HG03175 (cell line): ENCODE data around the gene KRTAP10-4.
"Not testable (repeated sequence)": the region's sequence is repeated elsewhere in the genome, so short reads cannot be mapped to it uniquely, and the experiment has no call there.

Experiments
- ATAC-seq: cut with Tn5 transposase; IDR thresholded peaks from one replicate; pipeline ENCODE4 v1.9.1; 2021; ENCODE audit warnings: mild to moderate bottlenecking, moderate library complexity; ENCODE audit not compliant: unreplicated experiment

The KRTAP10-4 gene

DNA sequence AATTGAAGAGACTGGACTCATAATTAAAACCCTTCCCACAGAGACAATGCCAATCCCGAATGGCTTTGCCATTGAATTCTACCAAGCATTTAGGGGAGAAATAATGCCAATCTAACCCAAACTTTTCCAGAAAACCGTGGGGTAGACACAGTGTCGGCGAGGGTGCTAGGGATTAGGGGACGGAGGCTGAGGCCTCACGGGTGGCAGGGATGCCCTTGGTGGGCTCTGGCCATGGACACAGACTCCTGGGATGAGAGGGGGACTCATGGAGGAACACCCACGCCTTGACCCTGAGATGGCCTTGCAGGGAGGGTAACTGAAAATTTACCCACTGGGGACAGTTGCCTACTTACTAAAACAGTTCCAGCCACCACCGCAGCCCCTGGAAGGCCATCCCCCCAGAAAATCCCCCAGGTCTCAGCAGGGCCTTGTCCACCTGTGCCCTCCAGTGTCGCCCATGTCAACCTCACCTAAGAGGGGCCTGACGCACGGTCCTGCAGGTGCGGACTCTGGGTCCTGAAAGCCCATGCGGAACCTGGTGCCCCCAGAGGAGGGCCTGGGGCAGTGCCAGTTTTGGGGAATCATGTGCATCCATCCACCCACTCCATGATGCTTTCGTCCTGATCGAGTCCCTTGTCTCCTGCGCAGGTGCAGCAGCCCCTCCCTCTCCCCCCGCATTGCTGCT is 5.0 kb downstream of the KRTAP10-4 start:
- no peak for ATAC-seq

DNA sequence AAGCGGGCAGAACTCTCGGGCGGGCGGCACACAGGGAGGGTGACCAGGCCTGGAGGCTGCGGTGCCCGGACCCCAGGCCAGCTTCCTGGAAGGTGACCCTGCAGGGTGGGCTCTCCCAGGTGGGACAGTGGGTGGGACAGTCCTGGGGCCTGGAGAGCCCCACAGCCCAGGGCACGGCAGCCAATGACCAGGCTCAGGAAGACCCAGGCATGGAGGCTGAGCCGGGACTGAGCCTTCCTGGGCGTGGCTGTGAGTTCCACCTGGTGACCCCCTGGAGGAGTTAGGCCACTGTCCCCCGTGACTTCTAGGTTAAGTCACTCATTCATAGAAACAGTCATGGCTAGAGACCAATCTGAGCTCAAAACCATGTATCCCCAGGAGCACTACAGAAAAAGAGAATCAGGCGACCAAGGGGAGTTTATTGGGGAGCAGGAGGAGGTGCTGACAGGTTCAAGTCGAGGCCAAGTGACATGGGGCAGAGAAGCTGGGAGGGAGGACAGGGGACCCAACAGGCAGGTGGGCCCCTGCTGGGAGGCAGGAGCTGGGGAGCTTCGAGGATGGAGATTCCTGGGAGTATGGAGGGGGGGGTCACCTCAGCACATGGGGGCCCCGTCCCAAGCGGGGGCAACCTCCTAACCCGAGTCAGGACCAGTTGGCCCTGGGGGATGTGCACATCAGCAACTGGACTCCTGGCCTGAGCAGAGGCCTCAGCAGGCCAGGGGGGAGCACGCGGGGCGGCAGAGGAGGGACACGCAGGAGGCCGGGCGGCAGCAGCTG is 5.7 kb downstream of the KRTAP10-4 start:
- no peak for ATAC-seq

DNA sequence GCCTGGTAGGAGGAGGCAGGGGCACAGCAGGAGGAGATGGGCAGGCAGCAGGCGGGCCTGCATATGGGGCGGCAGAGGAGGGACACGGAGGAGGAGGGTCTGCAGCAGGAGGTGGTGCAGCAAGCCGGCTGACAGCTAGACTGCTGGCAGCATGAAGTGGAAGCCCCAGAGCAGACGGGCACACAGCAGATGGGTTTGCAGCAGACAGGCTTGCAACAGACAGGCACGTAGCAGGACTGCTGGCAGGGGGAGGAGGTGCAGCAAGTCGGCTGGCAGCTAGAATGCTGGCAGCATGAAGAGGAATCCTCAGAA is 6.3 kb downstream of the KRTAP10-4 start:
- no peak for ATAC-seq

DNA sequence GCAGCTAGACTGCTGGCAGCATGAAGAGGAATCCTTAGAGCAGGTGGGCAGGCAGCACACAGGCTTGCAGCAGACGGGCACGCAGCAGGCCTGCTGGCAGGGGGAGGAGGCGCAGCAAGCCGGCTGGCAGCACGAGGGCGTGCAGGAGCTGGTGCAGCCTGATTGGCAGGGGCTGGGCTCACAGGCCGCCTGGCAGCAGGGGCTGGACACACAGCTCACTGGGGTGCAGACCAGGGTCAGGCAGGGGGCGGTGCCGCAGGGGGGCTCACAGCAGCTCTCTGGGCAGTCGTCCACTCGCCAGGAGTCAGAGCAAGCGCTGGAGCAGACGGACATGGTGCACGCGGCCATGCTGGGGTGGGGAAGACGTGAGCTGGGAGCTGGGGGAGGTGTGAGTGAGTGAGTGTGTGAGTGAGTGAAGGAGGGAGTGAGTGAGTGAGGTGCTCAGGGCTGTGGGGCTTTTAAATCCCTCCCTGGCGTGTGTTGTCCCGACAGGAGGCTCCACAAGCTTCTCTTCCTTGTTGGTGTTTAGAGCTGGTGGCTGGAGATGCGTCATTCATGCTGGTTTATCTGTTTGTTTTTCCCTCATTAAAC is 6.8 kb downstream of the KRTAP10-4 start, which contains the start of gene KRTAP10-5:
TSS of gene KRTAP10-5 (minus strand) at position 374 of the 591 bp plus-strand sequence. CDS start at position 348, 26 bp downstream.
- ATAC-seq, result not testable (repeated sequence)

DNA sequence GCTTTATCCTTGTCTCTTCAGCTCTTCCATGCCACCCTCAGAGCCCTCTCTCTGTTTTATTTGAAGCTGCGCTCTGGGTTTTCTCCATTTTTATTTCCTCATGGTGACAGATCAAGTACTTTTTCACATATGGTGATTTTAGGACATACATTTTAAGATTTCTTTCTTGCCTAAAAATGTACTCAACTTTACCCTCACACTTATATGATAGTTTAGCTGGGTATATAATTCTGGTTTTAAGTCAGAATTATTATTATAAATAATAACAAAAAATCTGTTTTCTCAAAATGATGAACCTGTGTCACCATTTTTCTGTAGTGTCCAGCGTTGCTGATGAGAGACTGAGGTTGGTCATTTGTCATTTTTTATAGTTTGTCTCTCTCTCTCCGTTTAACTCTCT is 7.6 kb downstream of the KRTAP10-4 start:
- no peak for ATAC-seq

DNA sequence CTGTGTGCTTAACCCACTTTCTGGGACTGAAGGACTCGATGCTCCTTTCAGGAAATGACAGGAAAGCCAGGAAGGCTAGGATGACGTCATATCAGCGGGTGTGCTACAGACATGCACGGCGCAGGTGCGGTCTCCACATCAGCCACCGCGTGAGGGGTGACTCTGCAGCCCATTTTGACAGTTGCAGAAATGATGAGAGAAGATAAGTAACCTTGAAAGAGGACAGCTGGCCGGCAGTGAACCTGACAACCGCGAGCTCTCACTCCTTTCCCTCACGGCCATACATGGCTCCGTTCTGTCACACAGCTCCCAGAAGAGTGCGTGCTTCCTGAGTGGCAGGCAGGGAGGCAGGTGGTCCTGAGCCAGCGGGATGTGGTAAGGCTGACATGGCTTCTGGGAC is 8.5 kb downstream of the KRTAP10-4 start:
- ATAC-seq, result no peak

DNA sequence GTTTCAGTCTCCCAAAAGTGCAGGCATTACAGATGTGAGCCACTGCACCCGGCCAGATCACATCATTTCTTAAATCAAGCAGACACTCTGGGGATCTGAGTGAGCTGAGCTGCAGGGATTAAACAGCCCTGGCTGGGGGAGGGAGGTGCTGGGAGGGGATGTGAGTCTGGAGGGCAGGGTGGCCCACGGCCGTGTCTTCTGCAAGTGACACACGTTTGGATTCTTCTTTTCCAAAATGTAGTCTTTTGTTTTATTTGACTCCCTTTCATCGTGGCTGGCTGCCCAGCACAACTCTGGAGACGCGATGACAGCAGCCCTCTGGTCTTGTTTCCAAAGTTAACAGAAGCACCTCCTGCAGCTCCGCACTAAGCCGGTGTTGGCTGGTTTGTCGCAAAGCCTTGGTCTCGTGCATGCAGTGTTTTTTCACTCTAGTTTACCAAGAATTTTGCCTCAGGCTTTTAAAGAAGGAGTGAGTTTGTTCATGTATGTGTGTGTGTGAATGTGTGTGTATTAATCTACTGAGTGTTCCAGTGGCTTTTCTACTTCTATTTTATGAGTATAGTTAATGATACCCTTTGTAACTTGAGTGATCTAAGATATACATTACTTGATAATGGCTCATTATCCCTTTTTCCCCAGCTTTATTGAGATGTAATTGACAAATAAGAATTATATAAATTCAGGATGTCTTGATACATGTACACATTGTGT is 9.7 kb downstream of the KRTAP10-4 start:
- no peak for ATAC-seq

DNA sequence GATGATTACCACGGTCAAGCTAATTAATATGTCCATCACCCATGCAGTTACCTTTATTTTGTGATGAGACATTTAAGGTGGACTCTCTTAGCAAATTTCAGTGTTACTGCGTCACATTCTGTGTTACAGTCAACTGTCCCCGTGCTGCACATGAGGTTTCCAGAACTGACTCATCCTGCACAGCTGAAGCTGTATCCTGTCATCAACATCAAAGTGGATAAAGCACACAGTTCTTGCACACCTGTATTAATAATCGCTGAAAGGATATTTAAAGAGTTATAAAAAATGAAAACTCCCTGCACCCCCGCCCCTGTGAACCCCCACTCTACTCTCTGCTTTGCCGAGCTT is 10.2 kb downstream of the KRTAP10-4 start:
- no peak for ATAC-seq

DNA sequence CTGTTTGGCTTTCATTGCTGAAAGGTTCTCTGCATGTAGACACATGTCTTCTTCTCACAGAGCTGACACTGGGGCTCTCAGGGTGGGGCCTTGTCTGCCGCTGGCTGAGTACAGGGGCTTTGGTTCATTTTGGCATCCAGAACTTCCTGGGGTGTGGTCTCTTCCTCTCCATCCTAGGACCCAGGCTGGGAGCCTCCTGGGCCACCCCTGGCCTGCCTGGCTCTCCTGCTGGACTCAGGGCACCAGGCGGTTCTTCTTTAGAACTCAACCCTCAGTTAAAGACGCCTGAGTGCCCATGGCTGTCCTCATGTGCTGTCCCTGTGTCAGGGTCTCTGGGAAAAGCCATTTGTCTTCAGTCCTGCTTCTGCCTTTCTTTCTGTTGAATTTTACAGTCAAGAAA is 12.4 kb downstream of the KRTAP10-4 start:
- ATAC-seq, result no peak

DNA sequence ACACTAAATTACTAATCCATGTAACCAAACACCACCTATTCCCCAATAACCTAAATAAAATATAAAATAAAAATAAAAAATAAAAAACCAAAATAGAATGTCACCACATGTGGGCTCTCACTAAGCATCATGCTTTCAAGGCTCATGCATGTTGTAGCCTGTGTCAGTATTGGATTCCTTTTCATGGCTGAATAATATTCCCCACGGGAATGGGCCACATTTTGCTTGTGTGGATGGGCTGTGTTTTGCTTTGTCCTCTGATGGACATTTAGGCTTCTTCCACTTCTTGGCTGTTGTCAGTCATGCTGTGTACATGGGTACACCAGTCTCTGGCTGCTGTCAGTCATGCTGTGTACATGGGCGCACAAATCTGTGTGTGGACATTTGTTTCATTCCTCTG is 15.6 kb downstream of the KRTAP10-4 start:
- no peak for ATAC-seq

DNA sequence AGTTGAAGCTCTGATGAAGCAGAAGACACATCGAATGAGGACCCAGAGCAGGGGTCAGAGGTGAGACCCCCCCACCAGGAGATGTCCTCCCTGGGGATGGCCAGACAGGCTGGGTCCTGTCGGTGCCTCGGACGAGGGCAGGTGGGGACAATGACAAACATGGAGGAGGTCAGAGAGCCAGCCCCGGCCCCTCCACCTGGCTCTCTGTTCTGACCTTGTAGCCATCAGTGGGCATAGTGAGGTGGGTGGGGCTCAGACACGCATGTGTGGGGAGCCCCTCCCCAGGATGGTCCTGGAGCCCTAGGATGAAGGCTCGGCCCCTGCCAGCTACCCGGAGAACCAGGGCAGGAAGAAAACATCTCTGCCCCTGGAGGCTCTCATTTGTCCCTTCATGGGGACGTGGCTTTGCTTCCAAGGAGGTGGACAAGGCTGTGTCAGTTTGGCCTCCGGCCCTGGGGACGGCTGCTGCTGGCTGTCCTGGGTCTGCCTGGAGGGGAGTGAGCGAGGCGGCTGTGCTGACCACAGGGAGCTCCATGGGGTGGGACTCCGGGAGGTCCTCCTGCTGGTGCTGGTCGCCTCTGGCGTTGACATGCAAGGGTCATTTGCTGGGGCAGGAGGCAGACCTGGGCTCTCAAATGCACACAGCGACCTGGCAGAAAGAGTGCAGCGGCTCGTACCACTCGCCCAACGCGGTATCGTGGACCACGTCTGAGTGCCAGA is 16.2 kb downstream of the KRTAP10-4 start:
- no peak for ATAC-seq

DNA sequence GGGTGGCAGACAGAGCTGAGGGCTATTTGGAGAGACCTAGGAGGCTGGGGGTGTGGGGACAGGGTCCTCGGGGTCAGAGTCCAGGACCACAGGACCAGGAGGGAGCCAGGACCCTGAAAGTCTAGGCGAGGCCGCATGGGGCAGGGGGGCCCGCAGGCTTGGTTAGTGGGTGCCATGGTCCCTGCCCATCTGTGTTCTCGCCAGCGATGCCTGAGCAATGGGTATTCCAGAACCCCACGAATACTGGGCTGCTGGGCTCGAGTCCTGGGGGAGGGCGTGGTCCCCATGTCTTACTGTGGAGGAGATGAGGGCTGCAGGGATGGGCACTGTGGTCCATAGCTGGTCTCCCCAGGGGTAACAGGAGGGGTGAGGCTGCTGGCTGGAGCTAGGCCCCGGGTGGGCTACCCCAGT is 16.8 kb downstream of the KRTAP10-4 start:
- no peak for ATAC-seq

DNA sequence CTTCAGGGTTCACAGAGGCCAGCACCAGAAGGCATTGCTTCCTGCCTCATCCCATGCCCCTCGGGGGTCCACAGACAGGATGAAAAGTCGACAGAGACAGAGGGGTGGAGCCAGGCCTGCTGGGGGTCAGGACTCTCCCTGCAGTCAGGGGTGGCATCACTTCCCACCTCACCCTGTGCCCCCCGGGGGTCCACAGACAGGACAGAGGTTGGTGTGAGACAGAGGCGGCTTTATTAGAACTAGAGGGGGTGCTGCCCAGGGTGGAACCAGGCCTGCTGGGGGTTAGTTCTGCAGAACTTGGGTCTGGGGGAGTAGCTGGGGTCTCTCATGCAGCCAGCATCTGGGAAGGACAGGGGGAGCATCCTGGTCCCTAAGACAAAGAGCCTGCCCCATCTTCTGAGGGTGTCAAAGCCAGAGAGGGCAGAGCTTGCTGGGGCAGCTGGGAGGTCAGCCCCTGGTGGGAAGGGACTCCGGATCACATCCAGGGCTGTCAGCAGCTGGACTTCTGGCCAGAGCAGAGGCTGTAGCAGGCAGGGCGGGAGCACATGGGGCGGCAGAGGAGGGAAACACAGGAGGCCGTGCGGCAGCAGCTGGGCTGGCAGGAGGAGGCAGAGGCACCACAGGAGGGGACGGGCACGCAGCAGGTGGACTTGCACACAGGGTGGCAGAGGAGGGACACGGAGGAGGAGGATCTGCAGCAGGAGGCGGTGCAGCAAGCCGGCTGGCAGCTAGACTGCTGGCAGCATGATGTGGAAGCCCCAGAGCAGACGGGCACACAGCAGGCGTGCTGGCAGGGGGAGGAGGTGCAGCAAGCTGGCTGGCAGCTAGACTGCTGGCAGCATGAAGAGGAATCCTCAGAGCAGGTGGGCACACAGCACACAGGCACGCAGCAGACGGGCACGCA is 17.6 kb downstream of the KRTAP10-4 start:
- ATAC-seq, result not testable (repeated sequence)

DNA sequence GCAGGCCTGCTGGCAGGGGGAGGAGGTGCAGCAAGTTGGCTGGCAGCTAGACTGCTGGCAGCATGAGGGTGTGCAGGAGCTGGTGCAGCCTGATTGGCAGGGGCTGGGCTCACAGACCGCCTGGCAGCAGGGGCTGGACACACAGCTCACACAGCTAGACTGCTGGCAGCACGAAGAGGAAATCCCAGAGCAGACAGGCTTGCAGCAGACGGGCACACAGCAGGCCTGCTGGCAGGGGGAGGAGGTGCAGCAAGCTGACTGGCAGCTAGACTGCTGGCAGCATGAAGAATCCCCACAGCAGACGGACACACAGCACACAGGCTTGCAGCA is 18.2 kb downstream of the KRTAP10-4 start:
- ATAC-seq, result not testable (repeated sequence)

DNA sequence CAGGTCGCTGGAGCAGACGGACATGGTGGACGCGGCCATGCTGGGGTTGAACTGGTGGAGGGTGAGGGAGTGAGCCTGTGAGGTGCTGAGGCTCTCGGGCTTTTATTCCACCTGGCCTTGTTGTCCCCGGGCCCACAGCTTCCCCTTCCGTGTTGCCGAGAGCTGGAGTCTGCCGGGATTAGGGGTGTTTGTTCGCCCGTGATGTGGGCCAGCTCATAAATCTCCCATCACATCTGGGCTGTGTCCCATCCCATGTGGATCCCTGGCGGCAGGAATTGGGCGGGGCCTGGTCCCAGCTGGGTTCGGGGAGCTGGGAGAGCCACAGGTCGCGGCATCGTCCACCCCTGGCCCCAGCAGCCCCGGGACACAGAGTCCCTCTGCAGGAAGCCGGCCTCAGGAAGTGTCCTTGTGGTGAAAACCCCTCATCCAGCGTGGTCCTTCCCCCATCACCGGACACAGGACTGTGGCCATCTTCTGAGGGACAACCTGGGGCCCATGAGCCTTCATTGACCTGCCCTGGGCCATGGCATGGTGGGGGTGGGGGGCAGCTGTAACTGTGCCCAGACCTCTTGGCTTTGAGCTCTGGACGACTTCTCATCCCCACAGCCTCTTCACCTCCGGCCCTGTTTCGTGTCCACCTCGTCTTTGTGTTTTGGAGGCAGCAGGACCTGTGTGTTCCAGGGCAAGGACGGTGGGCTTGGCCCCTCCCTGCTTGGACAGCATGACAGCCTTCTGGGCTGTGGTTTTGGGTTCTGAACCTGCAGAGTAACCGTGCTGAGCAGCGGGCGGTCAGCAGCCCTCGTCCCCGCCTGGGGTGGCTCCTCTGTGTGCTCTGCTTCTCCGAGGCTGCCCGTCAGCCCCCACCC is 19.1 kb downstream of the KRTAP10-4 start, which contains the start of gene KRTAP10-6:
TSS of gene KRTAP10-6 (minus strand) at position 60 of the 866 bp plus-strand sequence. CDS start at position 39, 21 bp downstream.
- ATAC-seq, result no peak

DNA sequence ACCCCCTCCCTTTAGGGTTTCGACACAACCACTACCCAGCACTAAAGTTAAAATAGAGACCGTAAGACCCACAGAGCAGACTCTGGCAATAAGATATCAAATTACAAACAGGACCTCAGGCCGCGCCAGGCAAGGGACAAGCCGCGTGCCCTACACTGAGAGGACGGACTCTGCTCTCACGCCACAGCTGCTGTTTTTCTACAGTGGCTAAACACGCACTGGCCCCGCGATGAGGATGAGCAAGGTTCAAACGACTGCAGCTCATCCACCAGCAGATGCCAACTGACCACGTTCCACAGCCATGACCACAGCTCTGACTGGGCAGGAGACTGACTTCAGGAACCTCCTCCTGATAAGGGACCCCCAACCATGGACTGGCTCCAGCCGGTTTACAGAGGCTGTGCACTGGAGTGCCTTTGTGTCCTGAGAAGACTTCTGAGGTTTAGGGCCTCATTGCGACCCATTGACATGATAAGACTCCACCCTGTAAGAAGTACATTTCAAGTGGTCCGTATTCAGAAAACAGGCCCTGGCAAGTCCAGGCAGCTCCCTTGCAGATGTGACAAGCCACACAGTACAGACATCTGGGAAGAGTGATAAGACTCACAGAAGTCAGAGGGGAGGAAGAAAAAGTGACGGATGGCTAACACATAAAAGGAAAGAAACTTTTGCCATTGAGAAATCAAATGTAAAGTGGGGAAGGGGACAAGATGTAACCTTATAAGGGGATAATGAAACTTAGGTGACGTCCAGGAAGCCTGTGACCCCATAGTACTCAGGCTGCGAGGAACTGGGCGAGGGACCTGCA is 20.3 kb downstream of the KRTAP10-4 start:
- no peak for ATAC-seq

DNA sequence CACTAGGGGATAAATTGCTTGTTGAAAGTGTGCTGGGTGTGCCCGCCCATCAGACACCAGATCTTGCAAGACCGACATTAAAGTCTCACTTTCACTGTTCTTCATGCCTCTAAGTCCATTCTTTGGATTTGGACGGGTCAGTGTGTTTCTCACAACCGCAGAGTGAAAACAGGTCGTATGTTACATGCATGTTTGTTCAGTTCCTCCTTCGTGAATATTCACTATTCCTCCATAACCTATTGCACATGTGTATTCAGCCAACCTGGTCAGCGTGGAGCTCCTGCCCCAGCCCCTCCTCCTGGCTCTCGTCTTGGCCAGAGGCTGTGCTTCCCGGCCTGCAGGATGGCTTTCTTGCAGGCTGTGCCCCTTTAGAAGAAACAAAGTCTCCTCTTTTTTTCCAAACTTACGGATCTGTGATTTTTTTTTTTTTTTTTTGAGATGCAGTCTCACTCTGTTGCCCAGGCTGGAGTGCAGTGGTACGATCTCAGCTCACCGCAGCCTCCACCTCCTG is 20.9 kb downstream of the KRTAP10-4 start:
- no peak for ATAC-seq

DNA sequence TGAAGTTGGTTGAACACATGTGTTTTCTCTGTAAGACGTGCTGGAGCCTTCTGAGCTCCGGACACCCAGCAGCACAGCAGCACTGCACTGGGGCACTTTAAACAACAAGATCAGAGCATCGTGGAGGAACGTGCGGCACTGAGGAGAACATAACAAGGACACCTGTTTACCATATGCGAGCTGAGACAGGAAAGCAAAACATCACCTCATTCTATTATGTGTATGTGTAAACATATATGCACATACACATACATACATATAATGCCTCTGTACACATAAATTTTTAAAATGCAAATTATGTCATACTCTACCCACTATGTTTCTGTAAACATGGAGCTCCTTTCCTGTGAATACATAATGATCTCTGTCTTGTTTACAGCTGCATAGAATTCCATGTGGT is 22.0 kb downstream of the KRTAP10-4 start:
- no peak for ATAC-seq
